Stimulated activated CD4-positive, alpha-beta T cell treated with anti-CD3 and anti-CD28 coated beads, Interleukin-1b, Interleukin-23, amount 100 ng/mL, for 24 hours (primary cell): ENCODE data around the gene DEFB123.

ENCODE experiments used
- DNase-seq, 4 experiments: peaks; one replicate each; pipeline ENCODE4 v3.0.0-alpha.2; 2020; ENCODE audit warnings: low read depth in 4 of 4, low spot score in 1 of 4

DEFB123 gene

GRCh38 chr20:31473331-31474096, 33.1 kb downstream of the DEFB123 start:
- DNase-seq = no peak

- DNase-seq = no peak
Observed at GRCh38 chr20:31474097-31474436, 33.6 kb downstream of the DEFB123 start.

DNA sequence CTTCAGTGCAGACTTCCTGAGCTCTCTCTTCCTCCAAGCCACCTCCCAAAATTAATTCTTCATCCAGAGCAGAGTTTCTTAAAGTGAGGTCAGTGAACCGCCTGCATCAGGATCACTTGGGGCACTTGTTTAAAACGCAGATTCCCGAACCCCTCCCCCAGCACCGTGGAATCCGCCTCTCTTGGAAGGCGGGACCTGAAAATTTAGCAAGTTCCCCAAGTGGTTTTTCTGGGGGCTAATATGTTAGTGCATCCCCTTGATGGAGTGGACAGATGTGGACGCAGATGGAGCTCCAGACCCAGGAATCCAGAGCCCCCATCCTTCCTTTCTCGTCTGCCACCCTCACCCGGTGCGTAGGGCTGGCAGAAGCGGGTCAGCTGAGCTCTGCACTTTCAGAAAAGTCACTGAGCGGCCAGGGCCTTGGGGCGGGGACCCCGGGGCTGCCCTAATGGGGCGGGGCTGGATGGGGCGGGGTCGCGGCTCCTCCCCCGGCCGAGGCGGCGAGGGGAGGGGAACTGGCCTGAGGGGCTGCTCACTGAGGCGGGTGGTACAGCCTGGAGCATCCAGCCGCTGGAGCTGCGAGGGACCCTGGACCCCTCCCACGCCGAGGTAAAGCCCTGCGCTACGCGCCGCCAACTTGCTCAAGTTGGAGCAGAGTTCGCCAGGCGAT, 34.5 kb downstream of the DEFB123 start, which contains the start of the genes DEFB124 and REM1:
Gene DEFB124 (minus strand): TSS at position 370 of the 670 bp plus-strand sequence. CDS start 2,114 bp downstream, outside the sequence.
Gene REM1 (plus strand): TSS at position 531 of the 670 bp plus-strand sequence. CDS start 1,158 bp downstream, outside the sequence.
- DNase-seq = no peak

DNA sequence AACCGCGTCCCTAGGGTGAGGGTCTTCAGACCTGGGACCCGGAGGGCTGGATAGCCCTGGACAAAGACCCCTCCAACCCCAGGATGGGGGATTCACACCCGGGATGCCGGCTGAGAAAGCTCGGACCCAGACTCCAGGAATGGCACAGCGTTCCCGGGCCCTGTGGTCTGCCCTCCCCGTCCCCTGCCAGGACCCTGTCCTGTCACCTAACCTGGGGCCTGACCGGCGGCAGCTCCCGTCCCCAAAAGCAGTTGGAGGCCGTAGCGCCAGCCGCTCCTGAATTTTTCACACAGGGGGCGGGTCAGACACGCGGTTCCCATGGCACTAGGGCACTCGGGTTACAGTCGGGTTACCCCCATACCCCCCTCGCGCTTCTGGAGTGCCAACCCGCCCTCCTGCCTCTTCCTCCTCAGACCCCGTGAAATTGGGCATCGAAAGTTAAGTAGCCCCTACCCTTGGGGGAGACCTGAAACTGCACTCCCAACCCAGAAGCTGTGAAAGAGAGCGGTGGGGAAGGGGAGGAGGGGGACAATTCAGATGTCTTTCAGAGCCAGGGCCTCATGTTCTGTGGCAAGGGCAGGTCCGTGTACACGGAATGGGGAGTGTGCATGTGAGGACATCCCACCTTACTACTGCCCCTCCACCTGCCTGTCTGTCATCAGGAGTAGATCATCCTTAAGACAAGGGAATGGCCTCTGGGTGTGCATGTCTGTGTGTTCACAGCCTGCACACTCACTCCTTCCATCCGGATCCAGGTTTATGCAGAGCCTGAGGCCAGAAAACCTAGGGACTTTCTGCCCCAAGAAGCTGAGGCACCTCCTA, 35.3 kb downstream of the DEFB123 start:
- no peak for DNase-seq

DNA sequence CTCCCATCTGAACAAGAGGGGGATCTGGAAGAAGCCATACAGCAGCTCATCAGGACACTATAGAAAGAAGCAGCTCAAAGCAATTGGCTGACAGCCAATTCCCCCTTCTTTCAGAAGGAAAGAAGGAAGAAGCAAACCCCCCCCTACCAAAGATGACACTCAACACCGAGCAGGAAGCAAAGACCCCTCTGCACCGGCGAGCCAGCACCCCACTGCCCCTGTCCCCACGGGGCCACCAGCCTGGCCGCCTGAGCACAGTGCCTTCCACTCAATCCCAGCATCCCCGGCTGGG, 35.8 kb downstream of the DEFB123 start:
- DNase-seq = no peak

DNA sequence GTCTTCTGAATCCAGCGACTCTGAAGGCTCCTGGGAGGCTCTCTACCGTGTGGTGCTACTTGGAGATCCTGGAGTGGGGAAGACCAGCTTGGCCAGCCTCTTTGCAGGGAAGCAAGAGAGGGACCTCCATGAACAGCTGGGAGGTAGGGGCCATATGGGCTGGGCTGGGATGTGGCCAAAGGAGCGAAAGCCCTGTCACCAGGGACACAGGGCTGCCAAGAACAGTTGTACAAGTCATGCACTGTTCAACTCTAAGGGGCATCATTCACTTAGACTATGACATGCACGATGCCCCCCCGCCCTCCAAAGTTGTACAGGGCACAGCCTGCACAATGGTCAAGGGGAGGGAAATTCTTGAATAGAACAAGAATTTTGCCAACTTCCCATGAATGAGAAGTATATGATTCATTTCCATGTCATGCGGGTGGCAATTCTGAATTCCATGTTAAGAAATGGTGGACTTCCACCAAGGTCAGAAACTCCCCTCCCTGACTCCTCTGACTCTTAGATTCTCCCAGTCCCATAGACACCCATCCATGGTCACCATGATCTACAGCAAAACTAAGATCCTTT, 36.3 kb downstream of the DEFB123 start:
- no peak for DNase-seq

- no peak for DNase-seq
Observed at GRCh38 chr20:31484001-31484400, 43.6 kb downstream of the DEFB123 start.

- no peak for DNase-seq
Observed at GRCh38 chr20:31485450-31486339, 45.3 kb downstream of the DEFB123 start.

DNA sequence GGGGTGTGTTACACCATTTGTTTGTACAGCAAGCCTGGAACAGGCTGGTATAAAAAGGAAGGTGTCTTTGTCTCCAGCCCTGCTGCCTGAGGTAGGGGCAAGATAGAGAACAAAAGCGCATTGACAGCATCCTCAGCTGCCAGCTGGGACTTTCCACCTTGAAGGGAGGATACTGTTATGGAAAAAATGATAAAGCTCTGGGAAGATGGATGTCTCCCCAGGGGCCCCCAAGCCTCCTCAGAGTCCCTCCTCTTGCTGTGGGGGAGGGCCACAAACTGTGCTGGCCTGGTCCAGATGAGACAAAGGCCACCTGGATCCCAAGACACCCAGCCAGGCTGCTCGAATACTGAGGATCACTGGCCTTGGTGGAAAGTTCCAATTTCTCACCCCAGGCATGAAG, 47.7 kb downstream of the DEFB123 start:
- no peak for DNase-seq

- DNase-seq = no peak
Observed at GRCh38 chr20:31489152-31489551, 48.7 kb downstream of the DEFB123 start.

GRCh38 chr20:31490752-31491151, 50.3 kb downstream of the DEFB123 start:
- no peak for DNase-seq

- DNase-seq = no peak
Observed at GRCh38 chr20:31494131-31494530, 53.7 kb downstream of the DEFB123 start.

DNA sequence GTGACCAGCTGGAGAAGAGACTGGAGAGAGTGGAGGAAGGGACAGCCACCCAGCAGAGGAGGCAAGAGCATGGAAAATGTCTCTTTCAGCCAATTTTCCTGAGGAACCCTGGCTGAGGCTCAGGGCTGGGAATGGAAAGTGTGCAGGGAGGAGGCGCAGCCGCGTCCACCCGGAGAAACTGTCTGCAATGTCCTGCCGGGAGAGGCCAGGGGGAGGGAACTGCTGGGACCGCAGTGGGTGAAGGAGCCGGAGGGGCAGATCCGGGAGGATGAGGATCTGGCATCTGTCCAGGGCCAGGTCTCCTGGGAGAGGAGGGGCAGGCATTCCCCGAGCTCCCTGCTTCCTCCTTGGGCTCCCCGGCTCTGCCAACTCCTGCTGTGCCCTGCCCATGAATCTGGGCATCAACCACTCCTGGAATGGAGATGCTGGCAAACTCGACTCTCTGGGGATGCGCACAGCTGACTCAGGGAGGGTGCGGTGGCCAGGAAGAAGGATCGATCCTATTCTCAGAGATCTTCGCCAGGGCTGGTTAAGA, 56.4 kb downstream of the DEFB123 start:
- DNase-seq = no peak

- DNase-seq = no peak
Observed at GRCh38 chr20:31497838-31498540, 57.6 kb downstream of the DEFB123 start.
